ENCODE data around the gene PTGDS.

PTGDS gene

GRCh38 chr9:136958898-136959850 lies 18.1 kb upstream of the PTGDS start:
- ATAC-seq (no peak), DNase-seq (no peak)

- DNase-seq (no peak), ATAC-seq (no peak)
Observed at GRCh38 chr9:136960212-136960937, 16.9 kb upstream of the PTGDS start.

GRCh38 chr9:136960938-136961275 lies 16.4 kb upstream of the PTGDS start:
- no peak for DNase-seq

GRCh38 chr9:136961279-136962065 lies 15.8 kb upstream of the PTGDS start:
- no peak for DNase-seq
- no peak for ATAC-seq

More at GRCh38 chr9:136960938-136961275, 16.4 kb upstream of the PTGDS start:
- no peak for ATAC-seq

- DNase-seq (no peak), ATAC-seq (no peak)
Observed at GRCh38 chr9:136962163-136962562, 15.1 kb upstream of the PTGDS start.

- DNase-seq = no peak
- no peak for ATAC-seq
Observed at GRCh38 chr9:136962701-136963248, 14.5 kb upstream of the PTGDS start.

- ATAC-seq (no peak), DNase-seq (no peak)
Observed at GRCh38 chr9:136963341-136963740, 14.0 kb upstream of the PTGDS start.

- no peak for ATAC-seq
- no peak for DNase-seq
Observed at GRCh38 chr9:136963751-136964150, 13.6 kb upstream of the PTGDS start.

- DNase-seq (no peak), ATAC-seq (no peak)
Observed at GRCh38 chr9:136964171-136964689, 13.1 kb upstream of the PTGDS start.

GRCh38 chr9:136964833-136965422 lies 12.4 kb upstream of the PTGDS start:
- no peak for ATAC-seq
- DNase-seq = no peak

- ATAC-seq = no peak
Observed at GRCh38 chr9:136965771-136966484, 11.4 kb upstream of the PTGDS start.

GRCh38 chr9:136968333-136969127 lies 8.8 kb upstream of the PTGDS start:
- ATAC-seq = no peak
- no peak for DNase-seq

More at GRCh38 chr9:136965771-136966484, 11.4 kb upstream of the PTGDS start:
- no peak for DNase-seq

- DNase-seq = no peak
- no peak for ATAC-seq
Observed at GRCh38 chr9:136969150-136969549, 8.2 kb upstream of the PTGDS start.

- no peak for ATAC-seq
Observed at GRCh38 chr9:136969774-136970173, 7.5 kb upstream of the PTGDS start.

GRCh38 chr9:136970361-136970760 lies 6.9 kb upstream of the PTGDS start:
- no peak for DNase-seq
- ATAC-seq = no peak

More at GRCh38 chr9:136969774-136970173, 7.5 kb upstream of the PTGDS start:
- DNase-seq = no peak

GRCh38 chr9:136971746-136972145 lies 5.6 kb upstream of the PTGDS start:
- DNase-seq = no peak
- ATAC-seq = no peak

- DNase-seq (no peak), ATAC-seq (no peak)
Observed at GRCh38 chr9:136972335-136972734, 5.0 kb upstream of the PTGDS start.

- no peak for ATAC-seq
- DNase-seq = no peak
Observed at GRCh38 chr9:136972743-136973142, 4.6 kb upstream of the PTGDS start.

GRCh38 chr9:136973618-136974617 lies 3.4 kb upstream of the PTGDS start:
- DNase-seq (no peak), ATAC-seq (no peak)

All from stimulated activated naive CD8-positive, alpha-beta T cell treated with anti-CD3 and anti-CD28 coated beads, Interleukin-15, Interleukin-2, amounts not matched to agents 100 U/mL and 50 U/mL, for 24 hours (primary cell).